Common myeloid progenitor, CD34-positive (primary cell): Measurements from ENCODE around the gene EME1.
"Not testable (repeated sequence)": the region's sequence is repeated elsewhere in the genome, so short reads cannot be mapped to it uniquely, and the experiment has no call there.

ENCODE experiments used
- CTCF ChIA-PET: fragments of 350-600 bp; sonication (Branson Sonifier 250); formaldehyde crosslinking; loops from one replicate; lab custom pipeline; 2021; ENCODE audit warnings: antibody characterized with exemption; lab: Charles Lee
- POLR2A ChIA-PET: fragments of 350-600 bp; sonication (Branson Sonifier 250); formaldehyde crosslinking; loops from one replicate; lab custom pipeline; 2021; ENCODE audit warnings: antibody characterized with exemption; lab: Charles Lee
- DNase-seq, 3 donors: peaks; one replicate each; pipeline versions ENCODE4 v3.0.0 to v3.0.0-alpha.2; 2013
- H3K27ac ChIP-seq, 2 experiments: 1 replicate in 1 of 2; 2 replicates in 1 of 2; pipeline ENCODE4 v1.7.0; 2013; ENCODE audit warnings: inconsistent platforms in 2 of 2, low read length in 2 of 2, mild to moderate bottlenecking in 2 of 2, low read depth in 1 of 2, moderate library complexity in 1 of 2; ENCODE audit not compliant: severe bottlenecking in 2 of 2, insufficient read depth in 1 of 2, poor library complexity in 1 of 2
- H3K27me3 ChIP-seq, 5 experiments: replicated peaks in 2 of 5; 1 replicate in 3 of 5; 2 replicates in 2 of 5; pipeline versions ENCODE4 v1.6.1 to v1.7.0; 2013; ENCODE audit warnings: low read length in 4 of 5, mild to moderate bottlenecking in 2 of 5, moderate library complexity in 2 of 5, inconsistent platforms in 1 of 5; ENCODE audit not compliant: insufficient read depth in 5 of 5, control insufficient read depth in 4 of 5
- H3K36me3 ChIP-seq, 4 experiments: 1 replicate in 2 of 4; 2 replicates in 2 of 4; pipeline versions ENCODE4 v1.6.1 to v1.7.0; 2013; ENCODE audit warnings: low read length in 3 of 4, control low read depth in 1 of 4, mild to moderate bottlenecking in 1 of 4; ENCODE audit not compliant: control insufficient read depth in 4 of 4, insufficient read depth in 4 of 4
- H3K4me1 ChIP-seq, 4 experiments: 1 replicate in 3 of 4; 2 replicates in 1 of 4; pipeline versions ENCODE4 v1.6.1 to v1.7.1; 2013; ENCODE audit warnings: low read length in 3 of 4, mild to moderate bottlenecking in 3 of 4, control low read depth in 1 of 4, inconsistent platforms in 1 of 4, moderate library complexity in 1 of 4; ENCODE audit not compliant: control insufficient read depth in 4 of 4, insufficient read depth in 4 of 4; ENCODE audit errors: control extremely low read depth in 1 of 4
- H3K4me3 ChIP-seq, 7 experiments: 1 replicate in 4 of 7; 2 replicates in 3 of 7; pipeline versions ENCODE4 v1.5.1 to v1.7.0; 2013; ENCODE audit warnings: mild to moderate bottlenecking in 7 of 7, low read length in 6 of 7, moderate library complexity in 6 of 7, inconsistent platforms in 2 of 7, low read depth in 2 of 7, control low read depth in 1 of 7; ENCODE audit not compliant: insufficient read depth in 4 of 7, control insufficient read depth in 1 of 7; ENCODE audit errors: extremely low read depth in 1 of 7
- H3K9me3 ChIP-seq, 5 experiments: 1 replicate in 4 of 5; 2 replicates in 1 of 5; pipeline versions ENCODE4 v1.6.1 to v1.7.1; 2013; ENCODE audit warnings: low read length in 4 of 5, mild to moderate bottlenecking in 2 of 5, inconsistent platforms in 1 of 5, low read depth in 1 of 5, moderate library complexity in 1 of 5; ENCODE audit not compliant: control insufficient read depth in 4 of 5, insufficient read depth in 2 of 5; ENCODE audit errors: control extremely low read depth in 1 of 5
- WGBS: methylation state at CpG from one replicate; pipeline ENCODE4 v1.1.5; 2013; ENCODE audit not compliant: insufficient coverage; 5-methylcytosine and 5-hydroxymethylcytosine counted together

Gene EME1

DNA sequence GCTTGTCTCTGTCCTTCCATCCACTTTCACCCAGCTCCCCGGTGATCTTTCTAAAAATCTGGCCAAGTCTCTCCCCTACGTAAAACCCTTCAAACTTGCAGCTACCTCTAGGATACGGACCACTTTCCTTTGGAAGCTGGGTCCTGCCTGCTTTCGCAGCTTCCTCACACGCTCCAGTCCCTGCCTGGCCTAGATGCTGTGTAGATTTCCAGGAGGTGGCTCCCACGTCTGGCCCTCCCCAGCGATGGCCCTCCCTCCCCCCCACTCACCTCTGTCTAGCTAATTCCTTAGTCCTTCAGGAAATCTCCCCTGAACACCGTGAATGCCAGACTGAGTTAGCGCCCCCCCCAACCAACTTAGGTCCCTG is 24.9 kb downstream of the EME1 start:
- H3K27ac ChIP-seq: peak overlapping the region in 1 of 2 experiments; percentile 95
- H3K4me1 ChIP-seq: peaks cover 5 to 22% (median 21%) of the 10 kb centered on the region in 4 experiments
- peak overlapping the region in 5 of 7 experiments; percentile 92 to 98 (median 95) for H3K4me3 ChIP-seq
- H3K9me3 ChIP-seq: peaks cover 0 to 2% (median 0%) of the 10 kb centered on the region in 5 experiments
- POLR2A ChIA-PET: interaction anchor here (1.0 to 1.2 kb wide), 2 partner anchors 28 to 36 kb away, joined by 3 to 8 read pairs; partner anchors contain the start of gene ACSF2
- DNase-seq: no peak
- no peaks in the 10 kb centered on the region for H3K27me3 ChIP-seq
- 62% methylated on average over 8 of the region's 9 CpGs for WGBS
- peaks cover 12 to 22% (median 22%) of the 10 kb centered on the region in 4 experiments for H3K36me3 ChIP-seq
- CTCF ChIA-PET: interaction anchor here (0.8 to 10.9 kb wide), 24 partner anchors 8 to 121 kb away, joined by 3 to 79 read pairs (median 5); partner anchors contain the start of genes ACSF2, EME1, MRPL27 and RSAD1

DNA sequence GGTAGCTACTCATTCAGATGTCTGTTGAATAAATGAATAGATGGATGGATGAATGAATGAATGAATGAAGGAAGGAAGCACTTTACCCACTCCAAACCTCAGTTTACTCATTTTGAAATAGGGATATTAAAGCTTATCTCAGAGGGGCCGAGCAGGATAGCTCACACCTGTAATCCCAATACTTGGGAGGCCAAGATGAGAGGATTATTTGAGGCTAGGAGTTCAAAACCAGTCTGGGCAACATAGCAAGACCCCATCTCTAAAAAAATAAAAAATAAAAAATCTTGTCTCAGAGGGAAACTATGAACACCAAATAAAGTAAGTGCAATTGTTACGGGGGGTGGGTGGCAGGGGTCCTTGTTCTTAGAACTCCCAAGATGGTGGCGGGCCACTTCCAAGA is 25.6 kb downstream of the EME1 start:
- Histone ChIP-seq H3K36me3 (peaks cover 4 to 15% (median 15%) of the 10 kb centered on the region in 4 experiments), H3K4me1 (peaks cover 5 to 22% (median 21%) of the 10 kb centered on the region in 4 experiments)
- CTCF ChIA-PET: interaction anchor here (1.2 to 10.9 kb wide), 9 partner anchors 8 to 83 kb away, joined by 3 to 79 read pairs (median 12); partner anchors contain the start of genes ACSF2 and RSAD1
- POLR2A ChIA-PET, H3K27ac ChIP-seq, H3K9me3 ChIP-seq, H3K4me3 ChIP-seq, DNase-seq, H3K27me3 ChIP-seq: not testable (repeated sequence)
- 100% methylated on average over 2 of the region's 3 CpGs for WGBS

DNA sequence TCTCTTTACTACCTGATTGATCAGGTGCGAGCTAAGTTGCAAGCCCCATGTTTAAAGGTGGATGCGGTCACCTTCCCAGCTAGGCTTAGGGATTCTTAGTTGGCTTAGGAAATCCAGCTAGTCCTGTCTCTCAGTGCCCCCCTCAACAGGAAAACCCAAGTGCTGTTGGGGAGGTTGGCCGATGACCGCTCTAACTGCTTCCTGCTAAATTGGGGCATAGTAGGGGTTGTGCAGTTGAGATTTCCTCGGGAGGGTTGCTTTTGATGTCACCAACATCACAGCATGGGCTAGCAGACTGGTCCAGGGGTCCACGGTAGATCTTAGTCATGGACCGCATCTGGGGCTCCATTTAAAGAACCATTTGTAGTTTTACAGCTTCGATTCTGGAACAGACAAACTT is 26.6 kb downstream of the EME1 start:
- H3K27ac ChIP-seq, H3K9me3 ChIP-seq, POLR2A ChIA-PET, H3K36me3 ChIP-seq, H3K4me3 ChIP-seq, H3K27me3 ChIP-seq, DNase-seq: not testable (repeated sequence)
- WGBS: 95% methylated on average over 5 of the region's 8 CpGs
- H3K4me1 ChIP-seq: peaks cover 5 to 22% (median 21%) of the 10 kb centered on the region in 4 experiments
- CTCF ChIA-PET: interaction anchor here (0.7 to 10.9 kb wide), 4 partner anchors 9 to 27 kb away, joined by 3 to 79 read pairs (median 10); partner anchors contain the start of gene ACSF2

DNA sequence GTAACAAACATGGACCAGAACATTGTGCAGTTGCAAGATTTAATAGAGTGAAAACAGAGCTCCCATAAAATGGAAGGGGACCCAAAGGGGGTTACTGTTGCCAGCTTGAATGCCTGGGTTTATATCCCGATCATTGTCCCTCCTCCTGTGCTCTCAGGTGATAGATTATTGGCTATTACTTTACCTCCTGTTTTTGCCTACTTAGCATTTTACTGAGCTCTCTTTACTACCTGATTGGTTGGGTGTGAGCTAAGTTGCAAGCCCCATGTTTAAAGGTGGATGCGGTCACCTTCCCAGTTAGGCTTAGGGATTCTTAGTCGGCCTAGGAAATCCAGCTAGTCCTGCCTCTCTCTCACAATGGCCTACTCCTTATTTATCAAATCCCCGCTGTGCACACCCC is 32.3 kb downstream of the EME1 start:
- H3K27me3 ChIP-seq, H3K4me3 ChIP-seq, DNase-seq, H3K4me1 ChIP-seq, H3K9me3 ChIP-seq, H3K36me3 ChIP-seq, H3K27ac ChIP-seq, POLR2A ChIA-PET: not testable (repeated sequence)
- CTCF ChIA-PET: interaction anchor here (2.8 kb wide), 1 partner anchor 8 kb away, joined by 13 read pairs; the partner anchor contains the start of gene LRRC59
- 100% methylated on average over 1 of the region's 4 CpGs for WGBS

DNA sequence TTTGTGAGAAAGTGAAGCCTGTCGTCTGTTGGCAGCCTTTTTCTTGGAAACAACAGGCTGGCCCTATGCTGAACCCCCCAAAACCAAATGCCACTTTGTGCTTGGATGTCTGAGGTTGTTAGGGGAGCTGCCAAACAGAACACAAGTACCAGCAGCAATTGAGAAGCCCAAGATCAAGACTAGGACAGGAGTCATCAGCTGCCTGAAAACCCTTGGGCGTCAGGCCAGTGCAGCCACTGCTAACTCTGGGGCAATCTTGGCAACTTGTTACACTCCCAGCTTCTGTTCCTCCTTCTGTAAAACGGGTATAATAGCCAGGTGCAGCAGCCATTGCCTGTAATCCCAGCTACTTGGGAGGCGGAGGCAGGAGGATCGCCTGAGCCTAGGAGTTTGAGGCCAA is 33.5 kb downstream of the EME1 start:
- Histone ChIP-seq H3K36me3 (no peaks in the 10 kb centered on the region), H3K9me3 (no peaks in the 10 kb centered on the region), H3K4me3 (no peak overlapping the region), H3K4me1 (no peaks in the 10 kb centered on the region), H3K27ac (no peak overlapping the region), H3K27me3 (peaks cover 0 to 2% (median 0%) of the 10 kb centered on the region in 5 experiments)
- 80% methylated on average over 3 of the region's 5 CpGs for WGBS
- POLR2A ChIA-PET: no interaction called here
- CTCF ChIA-PET: interaction anchor here (2.8 kb wide), 1 partner anchor 9 kb away, joined by 13 read pairs; the partner anchor contains the start of gene LRRC59
- DNase-seq: no peak

DNA sequence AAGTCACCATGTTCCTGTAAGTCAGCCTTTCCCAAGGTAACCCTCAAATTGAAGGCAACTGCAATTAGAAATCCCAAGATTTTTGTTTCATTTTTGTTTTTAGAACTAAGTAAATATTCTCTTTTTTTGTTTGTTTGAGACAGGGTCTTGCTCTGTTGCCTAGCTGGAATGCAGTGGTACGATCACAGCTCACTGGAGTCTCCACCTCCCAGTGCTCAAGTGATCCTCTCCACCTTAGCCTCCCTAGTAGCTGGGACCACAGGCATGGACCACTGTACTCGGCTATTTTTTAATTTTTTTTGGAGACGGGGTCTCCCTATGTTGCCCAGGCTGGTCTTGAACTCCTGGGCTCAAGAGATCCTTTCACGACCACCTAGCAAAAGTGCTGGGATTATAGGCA is 34.9 kb downstream of the EME1 start:
- ChIA-PET POLR2A (no interaction called here), CTCF (interaction anchor here (2.8 kb wide), 1 partner anchor 10 kb away, joined by 13 read pairs; the partner anchor contains the start of gene LRRC59)
- DNase-seq: no peak
- 100% methylated on average over 2 of the region's 4 CpGs for WGBS
- Histone ChIP-seq H3K4me1 (no peaks in the 10 kb centered on the region), H3K27ac (no peak overlapping the region), H3K27me3 (peaks cover 0 to 2% (median 0%) of the 10 kb centered on the region in 5 experiments), H3K9me3 (no peaks in the 10 kb centered on the region), H3K4me3 (no peak overlapping the region), H3K36me3 (no peaks in the 10 kb centered on the region)

DNA sequence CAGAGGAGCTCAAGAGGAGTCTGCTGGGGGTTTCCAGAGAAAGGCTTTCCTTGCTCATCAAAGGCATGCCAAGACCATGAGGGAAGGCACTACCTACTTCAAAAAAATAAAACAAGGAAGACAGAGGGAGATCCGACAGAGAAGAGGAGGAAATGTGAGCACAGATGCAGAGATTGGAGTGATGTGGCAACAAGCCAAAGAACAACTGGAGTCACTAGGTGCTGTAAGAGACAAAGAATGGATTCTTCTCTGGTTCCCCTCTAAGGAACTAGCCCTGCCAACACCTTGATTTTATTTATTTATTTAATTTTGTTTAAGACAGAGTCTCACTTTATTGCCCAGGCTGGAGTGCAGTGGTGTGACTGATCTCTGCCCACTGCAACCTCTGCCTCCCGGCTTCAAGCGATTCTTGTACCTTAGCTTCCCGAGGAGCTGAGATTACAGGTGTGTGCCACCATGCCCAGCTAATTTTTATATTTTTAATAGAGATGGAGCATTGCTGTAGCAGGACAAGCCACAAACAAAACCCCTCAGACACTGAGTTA is 39.2 kb downstream of the EME1 start:
- Histone ChIP-seq H3K4me1 (no peaks in the 10 kb centered on the region), H3K9me3 (no peaks in the 10 kb centered on the region), H3K27me3 (no peaks in the 10 kb centered on the region), H3K27ac (no peak overlapping the region), H3K4me3 (no peak overlapping the region), H3K36me3 (no peaks in the 10 kb centered on the region)
- 83% methylated on average over 3 of the region's 4 CpGs for WGBS
- no peak for DNase-seq
- POLR2A ChIA-PET: interaction anchor here (0.7 kb wide), 1 partner anchor 15 kb away, joined by 3 read pairs; no protein-coding TSS in a partner anchor
- CTCF ChIA-PET: interaction anchor here (0.8 to 1.0 kb wide), 2 partner anchors 15 to 21 kb away, joined by 3 read pairs; partner anchors contain the start of gene LRRC59
